Activated CD4-positive, alpha-beta T cell treated with anti-CD3 and anti-CD28 coated beads for 48 hours (primary cell): Measurements from ENCODE around the gene MRPS30.
A peak's percentile ranks its signal among the peaks of the same experiment; 100 is the strongest.
"Not testable (repeated sequence)": the region's sequence is repeated elsewhere in the genome, so short reads cannot be mapped to it uniquely, and the experiment has no call there.

Source experiments
- DNase-seq: peaks from one replicate; pipeline ENCODE4 v3.0.0-alpha.2; 2020

The MRPS30 gene

DNA sequence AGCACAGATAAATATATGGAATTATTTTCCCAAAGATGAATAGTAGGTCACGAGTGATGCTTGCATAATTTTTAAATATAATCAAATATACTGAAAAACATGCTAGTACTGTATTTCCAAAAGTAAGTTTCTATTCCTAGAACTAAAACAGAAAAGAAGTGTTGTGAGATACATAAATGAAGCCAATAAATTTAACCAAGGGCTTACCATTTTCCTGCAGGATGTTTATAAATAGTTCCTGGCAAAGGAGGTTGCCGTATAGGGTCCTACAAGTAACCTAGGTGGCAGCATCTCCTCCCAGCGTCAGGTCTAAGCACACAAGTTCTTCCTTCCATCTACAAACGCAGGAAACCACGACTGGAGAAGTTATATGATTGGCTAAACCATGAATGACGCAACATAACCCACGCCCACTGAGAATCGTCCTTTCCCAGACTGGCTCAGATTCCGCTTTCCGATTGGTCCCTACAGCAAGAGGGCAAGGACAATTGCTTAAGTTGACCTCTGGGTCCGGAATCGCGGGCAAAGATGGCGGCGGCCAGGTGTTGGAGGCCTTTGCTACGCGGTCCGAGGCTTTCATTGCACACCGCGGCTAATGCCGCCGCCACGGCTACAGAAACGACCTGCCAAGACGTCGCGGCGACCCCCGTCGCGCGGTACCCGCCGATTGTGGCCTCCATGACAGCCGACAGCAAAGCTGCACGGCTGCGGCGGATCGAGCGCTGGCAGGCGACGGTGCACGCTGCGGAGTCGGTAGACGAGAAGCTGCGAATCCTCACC lies at the start of gene MRPS30:
Gene MRPS30, plus strand, starts transcription at position 513 of the 780 bp plus-strand sequence. Its CDS starts 16 bp downstream, at position 529.
- DNase-seq: peak; percentile 91

DNA sequence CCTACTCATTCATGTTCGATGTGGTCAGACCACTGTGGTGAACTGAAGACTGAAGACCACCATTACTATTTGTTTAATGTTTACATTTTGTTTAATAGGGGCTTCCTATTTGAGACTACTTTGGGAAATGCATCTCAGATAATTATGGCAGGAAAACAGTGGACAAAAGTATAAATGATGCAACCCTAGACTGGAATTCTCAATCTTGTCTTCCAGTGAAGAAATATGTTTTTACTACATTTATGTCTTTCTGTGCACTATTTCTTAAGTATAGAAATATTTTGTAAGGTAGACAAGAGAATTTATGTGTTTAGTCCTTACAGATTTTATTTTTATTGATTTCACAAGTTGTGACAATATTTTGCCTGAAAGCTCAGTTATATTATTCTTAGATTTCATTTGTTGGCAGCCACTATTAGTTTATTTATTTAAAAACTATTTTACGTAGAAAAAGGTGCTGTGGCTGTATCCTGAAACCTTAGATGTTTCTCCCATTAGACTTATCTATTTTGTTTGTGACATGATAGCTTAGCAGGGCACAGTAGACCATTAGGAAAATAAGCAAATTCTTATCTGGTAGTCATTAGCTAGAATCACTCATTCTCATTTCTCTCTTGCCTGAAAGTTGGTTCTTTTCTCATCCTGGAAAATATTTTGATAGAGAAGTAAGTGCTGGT lies 39.4 kb upstream of the MRPS30 start:
- DNase-seq: no peak

DNA sequence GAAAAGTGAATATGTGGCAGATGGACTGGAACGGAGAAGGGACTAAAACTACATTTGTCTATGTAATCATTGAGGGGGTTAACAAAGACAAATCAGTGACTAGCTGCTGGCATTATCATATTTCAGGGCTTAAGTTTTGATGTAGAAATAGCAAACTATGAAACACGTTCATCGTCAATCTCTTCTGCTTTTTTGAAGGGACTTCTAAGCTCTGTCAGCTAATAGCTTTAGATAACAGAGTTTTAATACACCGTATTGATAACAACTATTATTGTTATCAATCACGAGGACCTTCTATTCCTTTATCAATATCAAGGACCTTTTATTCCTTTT lies 38.9 kb upstream of the MRPS30 start:
- DNase-seq: no peak

GRCh38 chr5:44770780-44771717 lies 37.7 kb upstream of the MRPS30 start:
- no peak for DNase-seq

GRCh38 chr5:44772397-44772796 lies 36.4 kb upstream of the MRPS30 start:
- not testable (repeated sequence) for DNase-seq

DNA sequence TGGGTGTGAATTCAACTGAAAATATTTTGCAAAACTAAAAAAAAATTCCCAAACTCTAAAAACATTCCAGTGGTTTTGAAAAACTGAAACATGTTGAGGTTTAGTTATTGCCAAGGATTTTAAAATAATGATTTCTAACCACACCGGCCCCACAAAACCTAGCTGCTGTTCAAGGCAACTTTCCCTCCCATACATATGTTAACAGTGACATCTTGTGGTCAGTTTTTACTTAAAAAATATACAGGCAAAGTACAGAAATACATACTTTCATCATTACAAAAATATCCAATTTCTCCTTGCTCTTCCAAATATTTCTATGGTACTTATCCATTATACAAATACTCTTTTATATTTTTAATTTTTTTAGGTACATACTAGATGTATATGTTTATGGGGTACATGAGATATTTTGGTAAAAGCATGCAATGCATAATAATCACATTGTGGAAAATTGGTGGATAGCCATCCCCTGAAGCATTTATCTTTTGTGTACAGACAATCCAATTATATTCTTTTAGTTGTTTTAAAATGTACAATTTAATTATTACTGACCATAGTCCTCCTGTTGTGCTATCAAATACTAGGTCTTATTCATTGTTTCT lies 34.4 kb upstream of the MRPS30 start:
- no peak for DNase-seq

DNA sequence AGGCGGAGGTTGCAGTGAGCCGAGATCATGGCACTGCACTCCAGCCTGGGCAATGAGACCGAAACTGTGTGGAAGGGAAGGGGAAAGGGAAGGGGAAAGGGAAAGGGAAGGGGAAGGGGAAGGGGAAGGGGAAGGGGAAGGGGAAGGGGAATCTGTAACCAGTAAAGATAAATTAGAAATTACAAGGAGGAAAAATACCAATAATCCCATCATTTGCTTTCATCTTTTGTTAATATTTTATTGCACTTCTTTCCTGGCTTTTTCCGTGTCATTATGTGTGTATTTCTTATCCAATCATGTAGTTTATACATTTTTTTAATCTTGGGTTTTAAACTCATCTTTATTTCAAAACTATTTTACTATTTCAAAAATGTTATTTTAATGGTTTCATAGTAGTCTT lies 29.6 kb upstream of the MRPS30 start:
- DNase-seq: no peak

DNA sequence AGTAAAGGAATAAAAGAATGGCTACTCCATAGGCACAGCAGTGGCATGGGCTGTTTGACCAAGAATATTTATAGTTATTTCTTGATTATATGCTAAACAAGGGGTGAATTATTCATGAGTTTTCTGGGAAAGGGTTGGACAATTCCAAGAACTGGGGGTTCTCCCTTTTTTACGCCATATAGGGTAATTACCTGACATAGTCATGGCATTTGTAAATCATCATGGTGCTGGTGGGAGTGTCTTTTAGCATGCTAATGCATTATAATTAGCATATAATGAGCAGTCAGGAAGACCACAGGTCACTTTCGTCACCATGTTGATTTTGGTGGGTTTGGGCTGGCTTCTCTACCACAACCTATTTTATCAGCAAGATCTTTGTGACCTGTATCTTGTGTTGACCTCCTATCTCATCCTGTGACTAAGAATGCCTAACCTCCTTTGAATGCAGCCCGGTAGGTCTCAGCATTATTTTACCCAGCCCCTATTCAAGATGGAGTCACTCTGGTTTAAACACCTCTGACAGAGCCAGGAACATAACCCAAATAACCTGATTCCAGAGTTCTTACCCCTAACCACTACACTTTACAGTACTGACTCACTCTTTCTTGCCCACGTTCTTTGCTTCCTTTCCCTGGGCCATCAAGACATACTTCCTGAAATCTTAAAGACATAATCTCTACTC lies 25.0 kb upstream of the MRPS30 start:
- no peak for DNase-seq

DNA sequence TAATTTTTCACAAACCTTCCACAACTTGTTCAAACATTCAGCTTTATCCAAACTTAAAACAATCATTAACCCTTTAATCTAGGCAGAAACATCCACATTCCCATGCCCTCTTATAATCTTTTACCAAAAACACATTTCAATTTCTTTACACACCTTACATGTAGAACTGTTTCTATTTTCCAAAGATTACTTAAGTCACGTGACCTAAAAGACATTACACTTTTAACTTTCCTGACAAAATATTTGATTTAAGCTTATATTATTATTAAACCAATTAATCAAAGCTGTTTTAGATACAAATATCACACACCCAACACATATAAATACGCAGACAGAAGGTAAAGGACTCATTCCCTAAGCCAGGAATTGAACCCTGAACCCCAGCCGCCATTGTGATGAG lies 21.0 kb upstream of the MRPS30 start:
- no peak for DNase-seq

DNA sequence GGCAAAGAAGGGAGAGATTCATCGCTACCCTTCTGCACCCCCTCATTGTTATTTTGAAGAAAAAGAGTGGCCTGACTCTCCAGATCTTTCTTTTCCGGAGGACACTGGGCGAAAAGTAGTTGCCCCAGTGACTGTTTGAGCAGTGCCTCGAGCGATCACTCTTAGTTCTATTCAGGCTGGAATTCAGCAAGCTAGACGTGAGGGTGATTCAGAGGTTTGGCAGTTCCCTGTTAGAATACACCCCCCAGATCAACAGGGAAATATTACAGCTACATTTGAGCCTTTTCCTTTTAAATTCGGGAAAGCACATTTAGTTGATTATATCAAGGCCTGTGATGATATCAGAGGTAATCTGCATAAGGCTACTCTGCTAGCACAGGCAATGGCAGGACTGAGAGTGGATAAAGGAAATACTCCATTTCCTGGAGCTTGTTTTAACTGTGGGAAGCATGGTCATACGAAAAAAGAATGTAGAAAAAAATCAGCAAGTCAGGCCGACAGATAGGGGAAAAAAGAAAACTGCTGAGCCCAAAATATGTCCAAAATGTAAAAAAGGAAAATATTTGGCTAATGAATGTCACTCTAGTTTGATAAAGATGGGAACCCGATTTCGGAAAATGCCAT lies 19.3 kb upstream of the MRPS30 start:
- DNase-seq: not testable (repeated sequence)

DNA sequence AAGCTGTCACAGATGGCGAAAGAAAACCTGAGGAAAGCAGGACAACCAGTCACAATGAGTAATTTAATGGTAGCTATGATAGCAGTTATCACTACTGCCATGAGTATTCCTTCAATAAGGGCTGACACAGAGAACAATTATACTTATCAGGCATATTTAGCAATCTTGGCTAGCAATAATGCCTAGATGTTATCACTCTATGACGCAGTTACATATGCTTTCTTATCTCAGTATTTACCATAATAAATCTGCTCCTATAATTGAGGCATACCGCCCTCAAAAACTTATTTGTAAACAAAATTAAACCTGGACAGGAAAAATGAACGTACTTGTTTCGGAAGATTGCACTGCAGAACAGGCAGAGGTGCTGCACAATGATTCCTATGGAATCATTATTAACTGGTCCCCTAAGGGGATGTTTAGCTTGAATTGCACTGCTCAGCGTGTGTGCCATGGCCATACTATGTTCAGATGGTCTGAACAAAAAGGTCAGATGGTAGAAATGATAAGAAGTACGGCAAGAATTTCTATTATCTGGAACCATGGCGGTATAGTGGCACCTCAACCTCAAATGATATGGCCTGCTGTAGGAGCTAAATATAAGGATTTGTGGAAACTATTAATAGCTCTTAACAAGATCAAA lies 16.6 kb upstream of the MRPS30 start:
- DNase-seq: not testable (repeated sequence)

- DNase-seq: no peak
These were observed 14.4 kb upstream of the MRPS30 start for GRCh38 chr5:44794371-44794770.

- DNase-seq: no peak
These were observed 13.3 kb upstream of the MRPS30 start for GRCh38 chr5:44795496-44795895.

DNA sequence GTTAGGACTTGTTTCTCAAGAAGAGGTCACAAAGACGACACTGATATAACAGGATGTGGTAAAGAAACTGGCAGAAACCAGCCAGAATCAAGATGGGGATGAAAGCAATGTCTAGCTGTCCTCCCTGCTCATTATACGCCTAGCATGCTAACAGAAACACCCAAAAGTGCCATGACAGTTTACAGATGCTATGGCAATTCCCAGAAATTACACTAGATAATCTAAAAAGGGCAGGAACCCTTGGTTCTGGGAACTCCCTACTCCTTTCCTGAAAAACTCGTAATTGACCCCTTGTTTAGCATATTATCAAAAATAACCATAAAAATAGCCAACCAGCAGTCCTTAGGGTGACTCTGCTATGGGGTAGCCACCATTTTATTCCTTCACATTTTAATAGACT lies 10.9 kb upstream of the MRPS30 start:
- no peak for DNase-seq

GRCh38 chr5:44801992-44802391 lies 6.8 kb upstream of the MRPS30 start:
- no peak for DNase-seq

DNA sequence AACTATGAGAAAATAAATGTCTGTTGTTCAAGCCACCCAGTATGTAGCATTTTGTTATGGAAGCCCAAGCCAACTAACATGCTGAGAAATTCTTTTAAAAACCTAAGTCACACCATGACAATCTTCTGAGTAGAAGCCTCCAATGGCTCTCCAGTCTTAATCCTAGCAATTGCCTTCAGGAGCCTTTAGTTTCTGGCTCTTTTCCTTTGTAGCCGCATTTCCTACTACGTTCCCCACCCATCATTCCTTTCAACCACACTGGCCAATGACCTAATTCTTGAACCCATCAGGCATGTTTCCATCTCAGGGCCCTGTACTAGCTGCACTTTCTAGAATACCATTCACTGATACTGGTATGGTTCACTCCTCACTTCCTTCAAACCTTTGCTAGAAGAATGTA lies 2.1 kb upstream of the MRPS30 start:
- DNase-seq: no peak

- DNase-seq: no peak
These were observed 1.5 kb upstream of the MRPS30 start for GRCh38 chr5:44807269-44807668.

GRCh38 chr5:44809215-44809955 lies 638 bp downstream of the MRPS30 start:
- DNase-seq: peak; percentile 69

DNA sequence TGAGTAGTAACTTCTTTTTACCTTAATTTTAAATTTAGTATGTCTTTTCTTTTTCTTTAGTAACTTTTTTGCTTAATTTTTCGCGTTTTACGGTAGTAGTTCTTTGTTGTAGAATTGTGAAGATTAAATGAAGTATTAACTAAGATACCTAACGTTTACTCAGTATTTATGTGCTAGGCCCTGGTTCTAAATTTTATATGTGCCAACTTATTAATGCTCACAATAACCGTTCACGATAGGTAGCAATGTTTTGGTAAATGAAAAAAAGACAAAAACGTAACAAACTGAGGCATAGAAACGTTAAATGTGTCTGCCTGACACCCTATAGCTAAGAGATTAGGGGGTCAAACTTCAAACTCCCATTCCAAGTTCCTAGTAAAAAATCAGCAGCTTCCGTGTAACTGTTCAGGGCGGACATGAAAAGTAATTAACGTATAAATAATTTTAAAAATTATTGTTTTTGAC lies 1.2 kb downstream of the MRPS30 start:
- no peak for DNase-seq

- no peak for DNase-seq
These were observed 6.0 kb downstream of the MRPS30 start for GRCh38 chr5:44814761-44815160.

DNA sequence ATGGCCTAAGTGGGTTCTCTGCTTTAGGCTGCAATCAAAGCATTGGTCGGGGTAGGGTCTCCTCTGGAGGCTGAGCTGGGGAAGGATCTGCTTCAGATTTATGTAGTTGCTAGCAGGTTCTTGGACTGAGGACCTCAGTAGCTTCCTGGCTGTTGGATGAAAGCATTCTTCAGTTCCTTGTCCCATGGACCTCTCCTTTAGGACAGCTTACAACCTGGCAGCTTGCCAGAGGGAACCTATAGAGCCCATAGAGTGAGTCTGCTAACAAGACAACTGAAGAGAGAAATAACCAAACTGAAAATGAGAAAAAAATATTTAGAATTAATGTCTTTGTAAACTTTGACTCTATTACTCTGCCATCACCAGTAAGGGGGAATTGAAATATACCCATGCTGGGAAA lies 12.4 kb downstream of the MRPS30 start:
- no peak for DNase-seq
